GM13977 (cell line): ENCODE data around the gene UBE2N.
"Not testable (repeated sequence)": the region's sequence is repeated elsewhere in the genome, so short reads cannot be mapped to it uniquely, and the experiment has no call there.

ENCODE experiments used
- DNase-seq: peaks from one replicate; pipeline ENCODE4 v3.0.0; 2012; ENCODE audit warnings: low spot score
- CTCF ChIP-seq: IDR thresholded peaks from 2 replicates; pipeline ENCODE4 v1.5.1; 2012; ENCODE audit warnings: mild to moderate bottlenecking, control low read depth; ENCODE audit not compliant: insufficient read depth; ENCODE audit errors: extremely low read depth, missing control alignments
- in situ Hi-C: fragments of 300-500 bp; cut with MboI; formaldehyde crosslinking; loops from one replicate; pipeline ENCODE4 v1.12.0; 2022; ENCODE audit warnings: low sequenced_read_pairs, low pct_unique_long_range_greater_than_20kb, mixed read lengths, inconsistent platforms; ENCODE audit not compliant: unreplicated experiment

The UBE2N gene

DNA sequence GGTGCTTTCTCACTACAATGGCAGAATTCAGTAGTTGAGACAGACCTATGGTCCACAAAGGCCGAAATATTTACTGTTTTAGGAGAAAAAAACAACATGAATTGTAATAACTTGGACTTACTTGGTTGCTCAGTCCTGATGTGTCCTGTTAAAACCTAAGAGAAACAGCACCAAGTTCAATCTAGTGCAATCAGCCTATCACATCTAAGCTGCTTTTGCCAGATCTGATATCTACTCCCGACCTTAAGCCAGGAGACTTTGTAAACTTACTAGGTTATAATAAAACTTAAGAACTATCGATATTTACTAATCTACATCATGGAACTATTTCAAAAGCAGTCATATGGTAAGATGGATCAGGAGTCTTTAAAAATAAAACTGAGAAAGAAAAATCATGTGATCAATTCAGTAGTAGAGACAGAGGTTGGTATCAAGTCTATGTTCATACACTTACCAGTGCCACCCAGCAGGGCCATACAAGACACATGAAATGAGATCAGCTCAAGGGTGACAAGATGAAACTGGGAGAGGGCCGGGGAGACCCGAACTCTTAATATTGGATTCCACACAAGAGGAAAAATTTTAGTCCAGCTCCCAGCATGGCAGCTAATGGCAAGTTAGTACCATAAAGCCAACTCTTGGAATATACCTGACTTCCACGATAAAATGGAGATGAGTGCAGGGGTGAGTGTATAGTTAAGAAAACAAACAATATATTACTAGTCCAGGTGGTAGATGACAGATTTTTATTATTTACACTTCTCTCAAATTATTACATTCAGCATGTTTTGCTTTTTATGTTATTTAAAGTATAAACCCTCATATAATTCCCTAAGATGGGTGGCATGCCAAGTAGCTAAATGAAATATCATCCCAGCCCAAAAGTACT lies 36.5 kb downstream of the UBE2N start:
- no peak for DNase-seq
- in situ Hi-C loops = loop anchor here (10.0 kb wide), 1 partner anchor 420 kb away; no protein-coding TSS in a partner anchor

GRCh38 chr12:93403988-93404803 lies 37.6 kb downstream of the UBE2N start:
- no peak for DNase-seq
- in situ Hi-C loops = loop anchor here (10.0 kb wide), 1 partner anchor 419 kb away; no protein-coding TSS in a partner anchor
- no peak for TF ChIP-seq CTCF

More for the DNA sequence above, 36.5 kb downstream of the UBE2N start:
- TF ChIP-seq CTCF = no peak

- in situ Hi-C loops = loop anchor here (10.0 kb wide), 1 partner anchor 418 kb away; no protein-coding TSS in a partner anchor
- DNase-seq = no peak
These were observed 39.1 kb downstream of the UBE2N start for GRCh38 chr12:93402333-93403311.

GRCh38 chr12:93399183-93399863 lies 42.4 kb downstream of the UBE2N start:
- DNase-seq, in situ Hi-C loops: not testable (repeated sequence)

More at GRCh38 chr12:93402333-93403311, 39.1 kb downstream of the UBE2N start:
- TF ChIP-seq CTCF = no peak

GRCh38 chr12:93397412-93397811 lies 44.3 kb downstream of the UBE2N start:
- no peak for DNase-seq
- in situ Hi-C loops = no loop called here
- no peak for TF ChIP-seq CTCF

- no peak for TF ChIP-seq CTCF
- in situ Hi-C loops = no loop called here
- no peak for DNase-seq
These were observed 48.3 kb downstream of the UBE2N start for GRCh38 chr12:93393425-93393824.
